ENCODE measurements around the gene SUGCT.

DNA sequence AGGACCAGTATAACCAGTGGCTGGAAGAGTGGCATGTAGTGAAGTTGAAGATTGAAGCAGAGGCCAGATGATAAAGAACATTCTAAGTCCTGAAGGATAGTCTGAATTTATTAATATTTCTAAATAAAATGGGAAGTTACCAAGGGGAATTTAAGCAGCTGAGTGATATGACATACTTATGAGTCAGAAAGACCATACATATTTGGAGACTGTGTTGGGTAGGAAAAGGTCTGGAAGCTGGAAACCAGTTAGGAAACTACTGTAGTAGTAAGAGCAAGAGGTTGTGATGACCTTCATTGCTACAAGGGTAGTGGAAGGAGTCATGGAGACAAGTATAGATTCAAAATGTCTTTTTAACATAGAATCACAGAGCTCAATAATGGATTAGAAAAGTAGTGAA lies 752.3 kb downstream of the SUGCT start:
- no peak for TF ChIP-seq POLR2AphosphoS5 (IDR thresholded peaks at IDR 0.05; ENCODE audit: low read depth, low read length)
- no peak for TF ChIP-seq TAF1 (IDR thresholded peaks at IDR 0.05; ENCODE audit: borderline replicate concordance, insufficient read depth, low read length)
- TF ChIP-seq REST (IDR thresholded peaks at IDR 0.05; ENCODE audit: insufficient read depth in 1 of 2, low read depth in 2 of 2, low read length in 2 of 2): no peak
- no peak for TF ChIP-seq FOXP2 (optimal IDR thresholded peaks at IDR 0.05; ENCODE audit: borderline replicate concordance, extremely low read depth, extremely low read length, insufficient read depth)
